Neural cell (in vitro differentiated cells): ENCODE measurements around the gene B3GALNT1. TPM values are rescaled to one million over a fixed set of nuclear protein-coding genes. Genes with fewer than 3 reads are reported as not detected.

Source experiments
- H2AFZ ChIP-seq: fragments of 200-600, 300-800 bp; sonication (generic), shearing (Covaris generic); 2 replicates; pipeline ENCODE4 v1.6.0; 2014; ENCODE audit warnings: low read depth, mild to moderate bottlenecking, antibody characterized with exemption, low read length, moderate library complexity
- H3F3A ChIP-seq: fragments of 200-600 bp; shearing (Covaris generic); 2 replicates; pipeline ENCODE4 v1.6.1; 2016; ENCODE audit warnings: mild to moderate bottlenecking, moderate library complexity, mixed read lengths, antibody characterized with exemption, low read length; ENCODE audit not compliant: insufficient read depth, poor library complexity, severe bottlenecking
- H3K27ac ChIP-seq: fragments of 200-600, 300-800 bp; sonication (generic), shearing (Covaris generic); 2 replicates; pipeline ENCODE4 v1.5.1; 2014; ENCODE audit warnings: mild to moderate bottlenecking, low read length, moderate library complexity
- H3K27me3 ChIP-seq: fragments of 300-800, 200-600 bp; sonication (generic), shearing (Covaris generic); 2 replicates; pipeline ENCODE4 v1.6.0; 2014; ENCODE audit warnings: mild to moderate bottlenecking, low read depth, low read length, moderate library complexity; ENCODE audit not compliant: insufficient read depth
- H3K36me3 ChIP-seq: fragments of 300-800, 200-600 bp; sonication (generic), shearing (Covaris generic); 2 replicates; pipeline ENCODE4 v1.5.1; 2014; ENCODE audit warnings: mild to moderate bottlenecking, antibody characterized with exemption, low read length, moderate library complexity; ENCODE audit not compliant: insufficient read depth
- H3K4me2 ChIP-seq: fragments of 300-800, 200-600 bp; sonication (generic), shearing (Covaris generic); 2 replicates; pipeline ENCODE4 v1.6.0; 2014; ENCODE audit warnings: mild to moderate bottlenecking, low read length
- H3K4me3 ChIP-seq: fragments of 300-800, 200-600 bp; sonication (generic), shearing (Covaris generic); 2 replicates; pipeline ENCODE4 v1.5.1; 2014; ENCODE audit warnings: mild to moderate bottlenecking, low read length, moderate library complexity
- H3K79me2 ChIP-seq: fragments of 200-600 bp; shearing (Covaris generic); replicated peaks from 2 replicates; pipeline ENCODE4 v1.6.0; 2014; ENCODE audit warnings: mild to moderate bottlenecking, low read length, moderate library complexity; ENCODE audit not compliant: insufficient read depth
- H3K9ac ChIP-seq: fragments of 300-800, 200-600 bp; sonication (generic), shearing (Covaris generic); 2 replicates; pipeline ENCODE4 v1.6.1; 2016; ENCODE audit warnings: mild to moderate bottlenecking, low read length, mixed read lengths
- H3K9me2 ChIP-seq: fragments of 200-600 bp; shearing (Covaris generic); 2 replicates; pipeline ENCODE4 v1.6.1; 2016; ENCODE audit warnings: mild to moderate bottlenecking, low read length, mixed read lengths; ENCODE audit not compliant: insufficient read depth
- H3K9me3 ChIP-seq: fragments of 200-600, 300-800 bp; sonication (generic), shearing (Covaris generic); 2 replicates; pipeline ENCODE4 v1.6.1; 2016; ENCODE audit warnings: mild to moderate bottlenecking, mixed run types, low read length, moderate library complexity, mixed read lengths
- H4K20me1 ChIP-seq: fragments of 200-600 bp; shearing (Covaris generic); 2 replicates; pipeline ENCODE4 v1.6.1; 2016; ENCODE audit warnings: mild to moderate bottlenecking, mixed run types; ENCODE audit not compliant: insufficient read depth
- EP300 ChIP-seq: fragments of 450-650 bp; conservative IDR thresholded peaks from 2 replicates; pipeline ENCODE4 v1.6.1; 2014; ENCODE audit warnings: antibody characterized with exemption, mild to moderate bottlenecking, moderate library complexity; ENCODE audit not compliant: poor library complexity, severe bottlenecking
- EZH2 ChIP-seq: fragments of 200-600, 300-800 bp; shearing (Covaris generic), sonication (generic); IDR thresholded peaks from 2 replicates; pipeline ENCODE4 v1.6.1; 2014; ENCODE audit warnings: antibody characterized with exemption, low read length, borderline replicate concordance, mild to moderate bottlenecking; ENCODE audit not compliant: insufficient read depth, poor library complexity, severe bottlenecking
- MXI1 ChIP-seq: fragments of 450-650 bp; conservative IDR thresholded peaks from 2 replicates; pipeline ENCODE4 v1.6.1; 2014; ENCODE audit warnings: antibody characterized with exemption, mild to moderate bottlenecking; ENCODE audit not compliant: poor library complexity, severe bottlenecking
- POLR2AphosphoS5 ChIP-seq: IDR thresholded peaks from 2 replicates; pipeline ENCODE4 v1.6.1; 2012
- RAD21 ChIP-seq: fragments of 450-650 bp; conservative IDR thresholded peaks from 2 replicates; pipeline ENCODE4 v1.6.1; 2014; ENCODE audit warnings: antibody characterized with exemption, mild to moderate bottlenecking, moderate library complexity
- REST ChIP-seq: IDR thresholded peaks from 2 replicates; pipeline ENCODE4 v1.6.1; 2012; ENCODE audit warnings: borderline replicate concordance
- SMC3 ChIP-seq: fragments of 450-650 bp; conservative IDR thresholded peaks from 2 replicates; pipeline ENCODE4 v1.6.1; 2014; ENCODE audit warnings: antibody characterized with exemption, mild to moderate bottlenecking, moderate library complexity; ENCODE audit not compliant: poor library complexity
- TAF1 ChIP-seq: IDR thresholded peaks from 2 replicates; pipeline ENCODE4 v1.6.1; 2012; ENCODE audit warnings: low read depth
- polyA plus RNA-seq: library from polyadenylated mRNA; depleted of rRNA; stranded (reverse); fragments of >200 nt; gene quantifications from 2 replicates; pipeline ENCODE4 v1.2.3, GENCODE V29; 2014
- TF ChIP-seq, protein P1 (sequence below): fragments of 450-650 bp; IDR thresholded peaks from 2 replicates; pipeline ENCODE4 v1.5.1; 2014; ENCODE audit warnings: antibody characterized with exemption, mild to moderate bottlenecking, moderate library complexity; ENCODE audit not compliant: poor library complexity, severe bottlenecking

The B3GALNT1 gene
- polyA plus RNA-seq, 1 donor from 2014 or later: 31.7 TPM

DNA sequence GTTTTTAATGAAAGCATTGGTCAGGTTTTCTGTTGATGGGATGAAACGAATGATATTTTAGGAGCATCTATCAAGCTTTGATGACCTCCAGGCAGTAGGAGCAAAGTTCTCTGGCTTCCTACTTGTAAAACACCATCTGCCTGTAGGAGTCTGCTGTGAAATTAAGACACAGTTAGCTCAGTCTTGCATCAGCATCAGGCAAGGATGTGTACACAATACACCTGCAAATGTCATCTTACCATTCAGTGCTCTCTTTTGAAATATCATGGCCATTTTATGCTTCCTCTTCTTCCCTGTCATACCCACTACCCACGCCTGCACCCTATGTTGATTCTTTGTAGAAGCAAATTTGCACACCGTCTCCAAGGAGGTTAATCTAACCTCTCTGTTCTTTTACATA, 38.2 kb downstream of the B3GALNT1 start:
- no peaks in the 10 kb centered on the region for H3K79me2 ChIP-seq
- H4K20me1 ChIP-seq: no peaks in the 10 kb centered on the region
- H2AFZ ChIP-seq: no peak overlapping the region
- no peak overlapping the region for H3K4me2 ChIP-seq
- TF ChIP-seq MXI1: no peak
- no peak for TF ChIP-seq REST
- TF ChIP-seq POLR2AphosphoS5: no peak
- TF ChIP-seq SMC3: no peak
- TF ChIP-seq EZH2: no peak
- TF ChIP-seq, protein P1, sequence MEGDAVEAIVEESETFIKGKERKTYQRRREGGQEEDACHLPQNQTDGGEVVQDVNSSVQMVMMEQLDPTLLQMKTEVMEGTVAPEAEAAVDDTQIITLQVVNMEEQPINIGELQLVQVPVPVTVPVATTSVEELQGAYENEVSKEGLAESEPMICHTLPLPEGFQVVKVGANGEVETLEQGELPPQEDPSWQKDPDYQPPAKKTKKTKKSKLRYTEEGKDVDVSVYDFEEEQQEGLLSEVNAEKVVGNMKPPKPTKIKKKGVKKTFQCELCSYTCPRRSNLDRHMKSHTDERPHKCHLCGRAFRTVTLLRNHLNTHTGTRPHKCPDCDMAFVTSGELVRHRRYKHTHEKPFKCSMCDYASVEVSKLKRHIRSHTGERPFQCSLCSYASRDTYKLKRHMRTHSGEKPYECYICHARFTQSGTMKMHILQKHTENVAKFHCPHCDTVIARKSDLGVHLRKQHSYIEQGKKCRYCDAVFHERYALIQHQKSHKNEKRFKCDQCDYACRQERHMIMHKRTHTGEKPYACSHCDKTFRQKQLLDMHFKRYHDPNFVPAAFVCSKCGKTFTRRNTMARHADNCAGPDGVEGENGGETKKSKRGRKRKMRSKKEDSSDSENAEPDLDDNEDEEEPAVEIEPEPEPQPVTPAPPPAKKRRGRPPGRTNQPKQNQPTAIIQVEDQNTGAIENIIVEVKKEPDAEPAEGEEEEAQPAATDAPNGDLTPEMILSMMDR: no peak
- TF ChIP-seq EP300: no peak
- no peak for TF ChIP-seq RAD21
- TF ChIP-seq TAF1: no peak
- no peaks in the 10 kb centered on the region for H3K27me3 ChIP-seq
- H3K27ac ChIP-seq: no peak overlapping the region
- H3K4me3 ChIP-seq: no peak overlapping the region
- no peaks in the 10 kb centered on the region for H3F3A ChIP-seq
- H3K9me2 ChIP-seq: no peaks in the 10 kb centered on the region
- no peaks in the 10 kb centered on the region for H3K9me3 ChIP-seq
- no peak overlapping the region for H3K9ac ChIP-seq
- no peaks in the 10 kb centered on the region for H3K36me3 ChIP-seq

- no peak for TF ChIP-seq EZH2
- TF ChIP-seq EP300: no peak
- no peak for TF ChIP-seq TAF1
- TF ChIP-seq RAD21: no peak
- TF ChIP-seq REST: no peak
- no peak for TF ChIP-seq SMC3
- no peak for TF ChIP-seq MXI1
- TF ChIP-seq, protein P1: no peak
- no peak for TF ChIP-seq POLR2AphosphoS5
- H3K9me3 ChIP-seq: no peaks in the 10 kb centered on the region
- H3F3A ChIP-seq: no peaks in the 10 kb centered on the region
- no peak overlapping the region for H3K9ac ChIP-seq
- H3K79me2 ChIP-seq: no peaks in the 10 kb centered on the region
- no peak overlapping the region for H2AFZ ChIP-seq
- H3K9me2 ChIP-seq: no peaks in the 10 kb centered on the region
- H3K4me3 ChIP-seq: no peak overlapping the region
- no peak overlapping the region for H3K4me2 ChIP-seq
- no peak overlapping the region for H3K27ac ChIP-seq
- H3K27me3 ChIP-seq: no peaks in the 10 kb centered on the region
- H3K36me3 ChIP-seq: no peaks in the 10 kb centered on the region
- H4K20me1 ChIP-seq: no peaks in the 10 kb centered on the region
Measured at GRCh38 chr3:161064413-161064812, 40.7 kb downstream of the B3GALNT1 start.
